ENCODE results near the gene RMC1.
A peak's percentile ranks its signal among the peaks of the same experiment; 100 is the strongest.

Gene RMC1

DNA sequence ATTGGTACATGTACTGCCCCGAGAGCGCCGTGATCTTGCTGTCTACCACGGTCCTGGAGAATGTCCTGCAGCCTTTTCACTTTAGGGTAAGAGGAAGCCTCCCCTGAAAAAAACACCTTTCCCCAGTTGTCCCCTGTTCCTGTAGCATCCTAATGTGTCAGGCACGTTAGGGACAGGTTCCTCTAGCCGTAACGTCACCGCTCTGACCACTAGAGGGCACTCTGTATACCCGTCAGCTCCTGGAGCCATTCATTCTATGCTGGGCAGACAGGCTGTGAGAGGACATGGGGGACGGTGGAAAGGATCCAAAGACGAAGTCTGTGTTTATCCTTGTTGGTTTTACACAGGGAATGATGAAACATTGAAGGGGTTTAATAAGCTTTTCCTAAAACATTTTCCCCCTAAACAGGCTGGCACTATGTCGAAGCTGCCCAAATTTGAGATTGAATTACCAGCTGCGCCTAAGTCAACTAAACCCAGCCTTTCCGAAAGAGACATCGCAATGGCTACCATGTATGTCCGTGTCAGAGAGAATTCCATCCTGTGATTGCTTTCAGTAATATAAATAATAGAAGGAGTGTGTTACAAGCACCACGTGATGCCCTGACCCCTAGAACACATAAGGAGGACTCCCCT, 12.7 kb downstream of the RMC1 start:
- TF ChIP-seq, protein P1, sequence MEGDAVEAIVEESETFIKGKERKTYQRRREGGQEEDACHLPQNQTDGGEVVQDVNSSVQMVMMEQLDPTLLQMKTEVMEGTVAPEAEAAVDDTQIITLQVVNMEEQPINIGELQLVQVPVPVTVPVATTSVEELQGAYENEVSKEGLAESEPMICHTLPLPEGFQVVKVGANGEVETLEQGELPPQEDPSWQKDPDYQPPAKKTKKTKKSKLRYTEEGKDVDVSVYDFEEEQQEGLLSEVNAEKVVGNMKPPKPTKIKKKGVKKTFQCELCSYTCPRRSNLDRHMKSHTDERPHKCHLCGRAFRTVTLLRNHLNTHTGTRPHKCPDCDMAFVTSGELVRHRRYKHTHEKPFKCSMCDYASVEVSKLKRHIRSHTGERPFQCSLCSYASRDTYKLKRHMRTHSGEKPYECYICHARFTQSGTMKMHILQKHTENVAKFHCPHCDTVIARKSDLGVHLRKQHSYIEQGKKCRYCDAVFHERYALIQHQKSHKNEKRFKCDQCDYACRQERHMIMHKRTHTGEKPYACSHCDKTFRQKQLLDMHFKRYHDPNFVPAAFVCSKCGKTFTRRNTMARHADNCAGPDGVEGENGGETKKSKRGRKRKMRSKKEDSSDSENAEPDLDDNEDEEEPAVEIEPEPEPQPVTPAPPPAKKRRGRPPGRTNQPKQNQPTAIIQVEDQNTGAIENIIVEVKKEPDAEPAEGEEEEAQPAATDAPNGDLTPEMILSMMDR (conservative IDR thresholded peaks at IDR 0.05; ENCODE audit: low read depth): peak; percentile 91
- H3K27ac ChIP-seq: peak overlapping the region; percentile 55
- peak; percentile 50 for DNase-seq (ENCODE audit: low spot score)
- ChIA-PET POLR2A (ENCODE audit: low non-redundant PET) (no interaction called here), CTCF (interaction anchor here (0.5 to 1.4 kb wide), 4 partner anchors 11 to 296 kb away, joined by 3 to 9 read pairs (median 4); no protein-coding TSS in a partner anchor)

DNA sequence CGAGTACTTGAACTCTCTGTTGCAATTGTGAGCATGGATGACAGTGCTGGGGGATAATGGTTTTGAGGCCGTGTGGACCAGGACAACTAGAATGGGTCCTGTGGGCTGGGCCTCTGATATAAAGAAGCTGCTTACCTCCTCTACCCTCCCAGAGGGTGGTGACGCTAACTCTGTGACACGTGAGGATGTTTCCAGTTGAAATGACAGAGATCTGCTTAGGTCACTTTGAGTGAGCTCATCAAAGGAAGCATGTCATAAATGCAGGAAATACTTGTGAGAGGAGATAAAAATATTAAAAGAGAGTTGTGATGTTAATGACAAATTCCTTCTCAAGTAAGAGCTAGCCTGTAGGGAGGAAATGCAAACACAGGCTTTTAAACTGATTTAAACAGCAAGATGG, 16.4 kb downstream of the RMC1 start:
- ChIA-PET POLR2A (ENCODE audit: low non-redundant PET) (no interaction called here), CTCF (no interaction called here)
- no peak overlapping the region for H3K27ac ChIP-seq
- TF ChIP-seq, protein P1 (conservative IDR thresholded peaks at IDR 0.05; ENCODE audit: low read depth): no peak
- DNase-seq (ENCODE audit: low spot score): no peak

GRCh38 chr18:23521271-23521670, 18.0 kb downstream of the RMC1 start:
- ChIA-PET POLR2A (ENCODE audit: low non-redundant PET) (no interaction called here), CTCF (no interaction called here)
- TF ChIP-seq, protein P1 (conservative IDR thresholded peaks at IDR 0.05; ENCODE audit: low read depth): no peak
- DNase-seq (ENCODE audit: low spot score): no peak
- no peak overlapping the region for H3K27ac ChIP-seq

DNA sequence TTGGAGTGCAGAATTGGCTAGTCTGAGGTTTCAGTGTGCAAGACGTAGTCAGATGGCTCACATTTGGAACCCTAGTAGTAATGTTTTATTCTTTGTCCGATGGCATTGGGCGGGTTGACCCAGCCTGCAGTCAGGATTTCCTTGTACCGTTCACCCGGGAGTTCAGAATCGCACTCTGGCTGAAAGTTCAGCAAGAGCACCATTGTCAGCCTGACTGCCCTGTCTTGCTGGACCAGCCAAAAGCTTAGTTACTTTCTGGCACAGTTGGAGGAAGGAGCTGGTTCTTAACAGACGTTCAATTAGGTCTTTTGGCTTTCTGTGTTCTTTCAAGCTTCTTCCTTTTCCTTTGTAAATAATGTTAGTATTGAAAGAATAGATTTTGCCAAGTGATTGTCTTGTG, 18.6 kb downstream of the RMC1 start:
- no peak for DNase-seq (ENCODE audit: low spot score)
- ChIA-PET CTCF (no interaction called here), POLR2A (ENCODE audit: low non-redundant PET) (no interaction called here)
- no peak overlapping the region for H3K27ac ChIP-seq
- TF ChIP-seq, protein P1 (conservative IDR thresholded peaks at IDR 0.05; ENCODE audit: low read depth): no peak

- ChIA-PET CTCF (no interaction called here), POLR2A (ENCODE audit: low non-redundant PET) (no interaction called here)
- TF ChIP-seq, protein P1 (conservative IDR thresholded peaks at IDR 0.05; ENCODE audit: low read depth): no peak
- H3K27ac ChIP-seq: peak overlapping the region; percentile 39; the same call in 1 of the 2 replicates
- DNase-seq (ENCODE audit: low spot score): no peak
Observed at GRCh38 chr18:23523429-23524212, 20.3 kb downstream of the RMC1 start.

DNA sequence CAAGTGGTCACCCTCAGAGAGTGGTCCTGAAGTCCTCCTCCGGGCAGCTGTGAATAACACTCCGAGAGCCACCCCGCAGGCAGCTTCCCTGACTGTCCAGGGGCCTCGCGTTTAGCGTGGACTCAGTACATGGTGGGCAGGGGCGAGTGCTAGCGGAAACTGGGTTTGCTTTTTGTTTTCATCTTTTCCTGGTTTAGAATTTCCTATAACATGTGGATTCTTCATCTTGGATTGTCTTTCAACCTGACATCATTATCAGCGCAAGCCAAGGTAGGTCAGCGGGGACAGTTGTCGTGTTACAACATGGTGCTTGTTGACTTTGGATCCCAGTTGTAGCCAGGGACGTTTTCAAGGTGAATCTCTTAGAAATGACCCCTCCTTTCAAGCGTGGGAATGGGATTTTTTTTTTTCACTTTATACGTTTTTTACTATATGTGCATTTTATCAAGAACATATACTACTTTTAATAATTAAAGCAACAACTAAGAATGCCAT, 20.9 kb downstream of the RMC1 start:
- no peak for DNase-seq (ENCODE audit: low spot score)
- POLR2A ChIA-PET (ENCODE audit: low non-redundant PET): no interaction called here
- TF ChIP-seq, protein P1 (conservative IDR thresholded peaks at IDR 0.05; ENCODE audit: low read depth): no peak
- CTCF ChIA-PET: no interaction called here
- H3K27ac ChIP-seq: peak overlapping the region; percentile 39; the same call in 1 of the 2 replicates

All from RWPE1 (cell line).